GM18909 (cell line): ENCODE measurements around the gene RBL2.
A peak's percentile ranks its signal among the peaks of the same experiment; 100 is the strongest.

Experiments
- ATAC-seq: cut with Tn5 transposase; IDR thresholded peaks from one replicate; pipeline ENCODE4 v1.9.1; 2021; ENCODE audit warnings: mild to moderate bottlenecking; ENCODE audit not compliant: unreplicated experiment, poor library complexity

Gene RBL2

DNA sequence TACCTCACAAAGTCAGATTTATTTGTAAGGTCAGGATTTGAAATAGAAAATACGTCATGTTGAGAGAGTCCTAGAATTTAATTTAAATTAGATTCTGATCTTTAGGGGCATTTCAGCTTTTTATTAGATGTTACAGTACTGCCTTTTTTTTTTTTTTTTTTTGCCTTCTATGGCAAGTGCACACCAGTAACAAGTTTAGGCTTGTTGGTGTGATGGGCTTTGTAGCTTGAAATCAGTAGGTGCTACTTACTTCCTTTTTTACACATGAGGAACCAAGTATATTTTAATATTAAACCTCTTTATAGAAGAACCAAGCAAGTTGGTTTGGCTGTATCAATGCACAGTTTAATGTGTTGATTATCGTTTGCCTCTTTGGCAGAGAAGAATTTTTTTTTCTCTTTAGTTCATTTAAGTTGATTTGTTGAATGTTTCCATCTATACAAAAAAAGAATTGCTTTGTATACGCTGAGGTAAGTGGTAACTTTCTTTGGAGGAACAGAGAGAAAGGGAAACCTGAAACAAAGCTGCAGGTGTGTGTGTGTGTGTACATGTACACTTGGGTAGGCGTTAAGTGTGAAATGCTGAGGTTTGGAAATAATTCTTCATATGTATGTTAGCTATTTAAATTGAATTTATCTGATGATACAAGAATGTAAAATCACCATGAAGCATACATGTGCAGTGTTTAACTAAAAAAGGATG, 15.7 kb downstream of the RBL2 start:
- ATAC-seq: no peak

DNA sequence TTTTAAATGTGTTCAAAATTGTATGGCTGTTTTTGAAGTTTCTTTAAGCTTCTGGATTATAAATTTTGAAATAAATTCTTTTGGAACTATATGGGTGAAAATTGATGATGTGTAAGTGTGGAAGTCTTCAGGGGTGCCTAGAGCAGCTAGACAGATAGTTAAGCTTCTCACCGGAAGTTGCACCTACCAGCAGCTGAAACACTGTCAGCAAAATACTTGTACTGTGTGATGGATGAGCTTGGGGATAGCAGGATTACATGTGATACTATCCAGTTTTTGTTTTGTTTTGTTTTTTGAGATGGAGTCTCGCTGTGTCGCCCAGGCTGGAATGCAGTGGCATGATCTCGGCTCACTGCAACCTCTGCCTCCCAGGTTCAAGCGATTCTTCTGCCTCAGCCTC, 19.7 kb downstream of the RBL2 start:
- ATAC-seq: no peak

DNA sequence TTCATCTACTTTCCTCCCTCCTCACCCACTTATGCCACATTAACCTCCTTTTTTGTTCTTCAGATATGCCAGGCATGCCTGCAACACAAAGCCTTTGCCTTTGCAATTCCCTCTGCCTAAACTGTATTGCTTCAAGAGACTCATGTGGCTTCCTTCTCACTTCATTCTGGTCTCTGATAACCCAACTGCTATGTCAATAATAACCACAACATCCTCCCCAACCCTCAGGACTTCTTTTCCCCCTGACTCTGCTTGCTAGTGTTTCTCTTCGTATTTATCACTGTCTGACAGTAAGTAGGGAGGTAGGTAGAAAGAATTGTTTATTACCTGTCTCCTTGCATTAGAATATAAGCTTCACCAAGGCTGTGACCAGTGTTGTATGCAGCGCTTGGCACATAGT, 22.4 kb downstream of the RBL2 start:
- no peak for ATAC-seq

DNA sequence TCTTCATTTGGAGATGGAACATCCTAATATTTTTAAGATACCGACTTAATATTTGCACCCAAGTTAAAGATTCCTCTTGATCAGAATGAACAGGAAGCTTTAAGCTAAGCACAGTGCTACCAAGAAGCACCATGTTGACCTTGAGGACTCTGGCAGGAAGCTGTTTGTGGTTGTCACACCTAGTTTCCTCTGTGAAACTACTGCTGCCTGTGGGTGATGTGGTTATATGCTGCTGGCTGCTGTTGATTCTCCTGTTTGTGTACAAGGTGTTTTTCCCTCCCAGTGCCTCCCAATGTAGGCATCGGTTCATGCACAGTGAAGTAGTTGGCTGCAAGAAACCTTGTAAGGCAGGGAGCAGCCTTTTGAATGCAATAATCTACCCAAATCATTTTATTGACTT, 23.4 kb downstream of the RBL2 start:
- peak; percentile 100 for ATAC-seq

DNA sequence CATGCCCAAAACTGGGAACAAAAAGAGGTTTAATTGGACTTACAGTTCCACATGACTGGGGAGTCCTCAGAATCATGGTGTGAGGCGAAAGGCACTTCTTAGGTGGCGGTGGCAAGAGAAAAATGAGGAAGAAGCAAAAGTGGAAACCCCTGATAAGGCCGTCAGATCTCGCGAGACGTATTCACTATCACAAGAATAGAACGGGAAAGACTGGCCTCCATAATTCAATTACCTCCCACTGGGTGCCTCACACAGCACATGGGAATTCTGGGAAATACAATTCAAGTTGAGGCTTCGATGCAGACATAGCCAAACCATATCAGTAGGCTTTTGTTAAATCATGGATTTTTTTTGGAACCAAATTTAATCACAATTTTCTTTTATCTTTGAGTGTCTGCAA, 24.4 kb downstream of the RBL2 start:
- ATAC-seq: no peak

DNA sequence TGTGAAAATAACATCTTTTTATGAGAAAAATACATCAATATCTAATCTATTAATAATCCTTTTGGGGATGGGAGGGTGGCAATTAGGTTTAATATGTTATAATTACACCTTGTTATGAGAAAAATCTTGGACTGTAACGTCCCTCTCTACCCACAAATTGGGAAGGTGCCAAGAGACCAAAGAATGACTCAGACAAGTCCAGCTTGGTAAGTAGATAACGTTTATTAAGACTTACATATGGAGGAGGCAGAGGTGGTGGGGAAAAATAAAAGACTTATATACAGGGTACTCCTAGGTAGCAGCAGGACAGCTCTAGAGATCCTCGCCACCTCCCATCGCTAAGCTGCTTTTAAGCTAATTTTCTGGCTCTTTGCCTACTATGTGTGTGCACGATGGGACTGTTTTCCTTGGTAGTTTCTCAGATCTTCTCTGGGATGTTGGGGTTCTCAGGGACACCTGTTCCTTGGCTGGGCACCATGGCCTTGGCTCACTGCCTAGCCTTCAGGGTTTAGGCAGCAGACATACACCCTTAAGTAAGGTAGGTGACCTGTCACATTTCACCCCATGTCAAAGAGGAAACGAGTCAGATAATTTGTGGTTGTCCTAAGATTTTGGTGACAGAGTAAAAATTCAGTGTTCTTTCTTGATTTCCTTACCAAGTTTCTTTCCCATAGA, 31.5 kb downstream of the RBL2 start:
- ATAC-seq: no peak

DNA sequence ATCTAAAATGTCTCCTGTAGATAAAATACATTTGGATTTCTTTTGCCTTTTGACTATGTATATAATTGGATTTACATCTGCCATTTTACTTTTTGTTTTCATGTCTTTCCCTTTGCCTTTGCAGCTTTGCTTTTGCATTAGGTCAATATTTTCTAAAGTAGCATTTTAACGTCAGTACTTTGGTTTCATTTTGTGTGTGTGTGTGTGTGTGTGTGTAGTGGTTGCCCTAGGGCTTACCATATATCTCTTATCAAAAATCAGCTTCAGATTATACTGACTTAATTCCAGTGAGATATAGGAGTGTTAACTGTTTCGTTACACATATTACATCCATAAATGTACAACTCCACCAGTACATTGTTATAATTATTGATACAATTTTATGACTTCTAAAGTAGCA, 42.6 kb downstream of the RBL2 start:
- no peak for ATAC-seq

DNA sequence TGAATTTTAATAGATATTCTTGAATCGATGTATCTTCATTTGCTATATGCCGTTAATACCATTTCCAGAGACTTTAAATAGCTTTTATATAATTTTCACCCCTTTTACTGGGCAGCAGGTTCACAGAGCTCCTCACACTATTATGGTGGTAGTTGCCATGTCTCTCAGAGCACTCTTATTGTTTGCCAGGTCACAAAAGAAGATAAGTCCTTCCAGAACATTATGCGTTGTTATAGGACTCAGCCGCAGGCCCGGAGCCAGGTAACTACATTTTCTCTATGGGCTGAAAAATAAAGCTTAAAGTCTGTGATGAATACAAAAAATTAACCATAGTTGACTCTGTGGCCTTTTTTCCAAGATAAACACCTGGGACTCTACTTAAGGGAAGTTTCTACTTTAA, 44.7 kb downstream of the RBL2 start:
- no peak for ATAC-seq

DNA sequence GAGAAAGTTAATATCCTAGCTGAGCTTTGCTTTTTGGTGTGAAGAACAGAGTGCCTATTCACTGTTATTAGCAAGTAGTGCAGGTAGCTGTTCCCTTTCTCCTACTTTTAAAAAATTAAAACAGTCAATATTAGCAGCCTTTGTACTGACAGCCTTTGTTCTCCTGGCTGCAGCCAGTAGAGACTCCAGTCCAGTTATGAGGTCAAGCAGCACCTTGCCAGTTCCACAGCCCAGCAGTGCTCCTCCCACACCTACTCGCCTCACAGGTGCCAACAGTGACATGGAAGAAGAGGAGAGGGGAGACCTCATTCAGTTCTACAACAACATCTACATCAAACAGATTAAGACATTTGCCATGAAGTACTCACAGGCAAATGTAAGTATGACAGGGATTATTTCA, 46.1 kb downstream of the RBL2 start:
- ATAC-seq: no peak

DNA sequence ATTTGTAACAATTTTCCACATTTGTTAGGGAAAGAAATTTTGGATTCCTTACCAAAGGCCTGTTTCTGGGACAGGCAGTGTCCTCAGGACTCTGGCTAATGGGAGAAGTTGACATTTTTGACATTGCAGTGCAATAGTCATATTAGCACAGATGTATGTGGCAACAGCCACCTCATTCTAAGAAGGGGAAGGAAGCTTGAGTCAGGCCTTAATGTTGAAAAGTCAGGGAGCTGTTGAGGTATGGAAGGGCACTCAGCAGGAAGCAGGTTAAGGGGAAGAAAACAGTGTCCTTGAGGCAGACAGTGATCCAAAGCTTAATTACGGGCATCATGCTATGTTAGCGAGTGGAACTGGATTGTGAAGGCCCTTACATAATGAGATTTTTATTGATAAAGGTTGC, 47.9 kb downstream of the RBL2 start:
- no peak for ATAC-seq

DNA sequence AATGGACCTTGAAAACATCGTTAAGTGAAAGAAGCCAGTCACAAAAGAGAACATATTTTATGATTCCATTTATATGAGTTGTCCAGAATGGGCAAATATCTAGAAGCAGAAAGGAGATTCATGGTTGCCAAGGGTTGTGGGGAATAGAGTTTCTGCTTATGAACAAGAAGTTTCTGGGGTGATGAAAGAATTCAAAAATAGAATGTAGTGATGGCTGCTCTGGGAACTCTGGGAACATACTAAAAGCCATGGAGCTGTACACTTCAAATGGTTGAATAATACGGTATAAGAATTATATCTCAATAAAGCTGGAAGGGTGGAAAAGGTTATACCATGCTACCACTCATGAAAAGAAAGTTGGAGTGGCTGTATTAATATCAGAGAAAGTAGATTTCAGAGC, 50.3 kb downstream of the RBL2 start:
- ATAC-seq: no peak

DNA sequence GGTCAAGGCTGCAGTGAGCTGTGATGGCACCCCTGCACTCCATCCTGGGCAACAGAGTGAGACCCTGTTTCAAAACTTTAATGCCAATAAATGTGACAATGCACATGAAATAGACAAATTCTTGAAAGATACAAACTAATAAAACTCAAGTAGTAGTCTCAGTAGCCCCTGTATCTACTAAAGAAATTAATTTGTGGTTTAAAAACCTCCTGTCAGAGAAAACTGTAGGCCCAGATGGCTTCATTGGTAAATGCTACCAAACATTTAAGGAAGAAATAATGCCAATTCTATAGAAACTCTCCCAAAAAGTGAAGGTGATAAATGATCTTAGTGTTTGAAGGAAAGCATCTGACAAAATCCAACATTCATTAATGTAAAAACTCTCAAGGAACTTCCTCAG, 52.0 kb downstream of the RBL2 start:
- no peak for ATAC-seq

DNA sequence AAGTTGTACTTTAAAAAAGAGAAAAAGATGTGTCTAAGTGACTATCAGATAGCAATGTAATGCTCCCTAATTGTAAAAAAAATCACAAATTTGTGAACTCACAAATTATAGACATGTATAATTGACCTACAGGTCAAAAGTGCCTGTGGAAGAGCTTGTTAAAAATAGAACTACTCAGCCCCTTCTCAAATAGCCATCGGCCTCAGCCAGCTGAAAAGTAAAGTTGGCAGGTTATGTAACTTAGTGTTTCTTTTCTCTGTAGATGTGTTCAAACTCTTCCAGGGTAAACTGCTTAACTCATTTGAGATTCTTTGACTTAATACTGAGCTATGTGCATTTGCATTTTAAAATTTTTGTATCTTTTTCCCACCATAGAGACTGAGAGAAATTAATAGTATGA, 55.5 kb downstream of the RBL2 start:
- no peak for ATAC-seq

DNA sequence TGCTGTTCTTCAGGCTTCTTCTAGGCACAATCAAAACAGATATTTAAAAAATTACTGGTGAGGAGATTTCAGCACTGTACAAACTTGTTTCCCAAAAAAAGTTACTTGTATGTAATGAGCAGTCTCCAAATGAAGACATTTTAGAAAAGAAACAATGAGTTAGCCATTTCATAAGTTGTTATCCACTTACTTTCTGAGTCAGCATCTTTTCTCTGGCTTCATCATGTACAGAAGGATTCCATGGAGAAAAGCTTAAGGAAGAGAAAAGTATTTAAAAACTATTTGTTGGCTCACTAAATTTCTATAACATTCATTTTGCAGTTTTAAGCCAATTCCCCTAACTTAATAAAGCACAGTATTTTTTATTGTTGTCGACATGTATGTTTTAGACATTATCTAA, 58.2 kb downstream of the RBL2 start:
- no peak for ATAC-seq

DNA sequence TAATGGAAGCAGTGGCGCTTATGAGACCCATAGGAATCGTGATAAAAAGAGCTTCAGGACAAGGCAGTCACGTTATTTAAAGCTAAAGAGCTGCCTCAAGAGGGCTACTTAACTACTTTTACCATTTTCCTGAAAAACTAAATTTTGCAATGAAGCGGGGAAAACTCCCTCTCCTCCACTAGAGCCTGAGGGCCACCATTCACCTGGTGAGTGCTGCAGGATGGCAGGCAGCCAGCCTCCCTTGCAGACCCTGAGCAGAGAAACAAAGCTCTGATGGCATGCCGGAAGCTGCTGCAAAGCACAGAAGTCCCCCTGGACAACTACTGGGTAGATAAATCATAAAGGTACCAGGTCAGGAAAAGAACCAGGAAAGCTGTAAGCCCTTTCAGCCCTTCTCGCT, 60.4 kb downstream of the RBL2 start:
- no peak for ATAC-seq

DNA sequence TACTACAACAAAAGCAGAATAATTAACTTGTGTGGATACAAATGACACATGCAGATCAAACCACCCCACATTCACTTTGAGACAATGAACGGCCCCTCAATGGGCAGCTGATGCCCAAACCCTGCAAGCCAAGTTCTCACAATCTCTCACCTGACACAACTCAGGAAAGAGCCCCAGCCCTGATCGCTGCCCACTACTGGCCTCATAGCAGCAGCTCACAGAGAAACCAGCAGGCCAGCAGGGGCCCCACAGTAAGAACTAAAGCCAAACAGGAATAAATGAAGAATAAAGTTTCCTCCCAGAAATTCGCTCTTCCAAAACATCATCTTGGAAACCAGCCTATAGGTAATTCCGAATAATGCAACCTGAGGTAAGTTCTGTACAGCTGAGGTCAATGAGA, 61.1 kb downstream of the RBL2 start:
- no peak for ATAC-seq

DNA sequence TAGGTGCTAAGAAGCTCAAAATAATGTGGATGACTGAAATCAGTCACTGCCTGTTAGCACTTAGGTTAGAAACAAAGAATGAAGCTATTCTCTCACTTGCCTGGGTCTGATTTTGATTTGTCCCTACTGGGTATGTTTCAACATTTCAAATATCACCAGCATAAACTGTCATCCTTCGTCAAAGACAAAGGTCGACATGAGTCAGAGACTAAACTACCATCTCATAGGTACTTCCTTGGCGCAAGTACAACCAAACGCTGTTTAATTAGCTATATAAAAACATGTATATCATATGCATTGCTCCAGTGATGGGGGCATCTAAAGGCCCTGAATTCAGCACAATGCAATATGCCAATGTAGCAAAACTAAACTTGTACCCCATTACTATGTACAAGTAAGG, 64.7 kb downstream of the RBL2 start:
- no peak for ATAC-seq

DNA sequence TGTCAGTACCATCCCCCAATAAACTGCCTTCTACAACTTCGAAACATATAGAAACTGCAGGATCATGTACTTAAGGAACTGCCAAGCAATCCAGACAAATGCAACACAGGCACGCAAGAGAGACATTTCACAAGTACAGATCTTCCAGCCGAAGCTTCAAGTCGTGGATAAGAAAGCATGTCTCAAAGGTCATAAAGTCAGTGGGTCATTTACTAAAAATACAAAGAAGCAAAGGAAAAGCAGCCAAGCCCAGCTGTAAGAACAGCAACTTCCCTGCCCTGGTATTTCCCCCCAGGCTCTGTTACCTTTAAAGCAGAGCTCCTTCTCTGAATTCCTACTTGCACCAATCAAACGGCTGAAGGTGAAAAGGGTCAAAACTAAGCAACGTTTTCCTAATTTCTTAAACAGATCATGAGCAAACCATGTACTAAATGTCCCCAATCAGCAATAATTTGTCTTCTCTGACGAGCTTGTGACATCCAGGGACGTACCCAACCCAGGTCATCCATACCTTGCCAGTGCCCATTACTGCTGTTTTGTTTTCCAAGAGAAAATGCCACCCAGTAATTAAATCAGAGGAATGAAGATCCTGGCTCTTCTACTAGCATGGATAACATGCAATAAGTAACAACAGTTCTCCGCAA, 67.1 kb downstream of the RBL2 start:
- ATAC-seq: no peak

DNA sequence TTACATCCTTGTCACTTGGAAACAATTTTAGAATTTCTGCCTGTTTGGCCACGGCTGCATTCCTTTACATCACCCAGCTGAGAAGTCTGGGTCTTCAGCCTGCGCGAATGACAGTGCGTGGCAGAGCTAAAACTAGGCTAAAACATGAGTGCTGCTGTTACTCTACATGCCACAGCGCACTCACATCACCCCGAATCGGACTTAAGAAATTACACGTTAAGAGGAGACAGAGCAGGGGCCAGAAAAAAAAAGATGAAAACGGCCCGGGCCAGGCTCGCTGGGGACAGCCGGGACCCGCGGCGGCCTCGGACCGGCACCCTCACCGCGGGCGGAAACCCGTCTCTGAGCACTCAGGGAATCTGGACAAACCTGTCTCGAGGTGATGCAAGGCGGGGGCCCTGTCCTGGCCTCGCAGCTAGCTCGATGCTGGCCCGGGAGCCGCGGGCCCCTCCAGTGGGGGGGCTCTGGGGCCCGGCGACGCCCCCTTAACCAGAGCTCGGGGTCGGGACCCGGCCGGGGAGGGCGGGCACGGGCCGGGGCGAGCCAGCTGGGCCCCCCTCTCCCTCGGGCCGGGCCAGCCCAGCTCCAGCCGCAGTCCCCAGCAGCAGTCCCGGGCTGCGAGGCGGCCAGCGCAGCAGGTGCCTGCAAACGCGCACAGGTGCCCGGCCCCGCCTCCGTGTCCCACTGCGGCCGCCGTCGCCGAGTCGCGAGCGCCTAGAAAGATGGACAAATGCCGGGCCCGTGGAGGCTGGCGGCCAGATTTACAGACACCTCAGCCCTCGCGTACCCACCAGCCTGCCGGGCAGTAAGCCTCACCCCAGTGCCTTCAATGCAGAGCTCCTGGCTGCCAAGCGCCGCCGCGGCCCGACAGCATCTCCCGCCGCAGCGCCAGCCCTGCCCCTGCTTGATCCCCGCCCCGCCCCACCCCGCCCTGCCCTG, 68.3 kb downstream of the RBL2 start, which contains the start of gene AKTIP:
Gene AKTIP (minus strand): TSS at position 879 of the 939 bp plus-strand sequence. CDS start 2,950 bp downstream, outside the sequence.
- peak; percentile 31 for ATAC-seq

DNA sequence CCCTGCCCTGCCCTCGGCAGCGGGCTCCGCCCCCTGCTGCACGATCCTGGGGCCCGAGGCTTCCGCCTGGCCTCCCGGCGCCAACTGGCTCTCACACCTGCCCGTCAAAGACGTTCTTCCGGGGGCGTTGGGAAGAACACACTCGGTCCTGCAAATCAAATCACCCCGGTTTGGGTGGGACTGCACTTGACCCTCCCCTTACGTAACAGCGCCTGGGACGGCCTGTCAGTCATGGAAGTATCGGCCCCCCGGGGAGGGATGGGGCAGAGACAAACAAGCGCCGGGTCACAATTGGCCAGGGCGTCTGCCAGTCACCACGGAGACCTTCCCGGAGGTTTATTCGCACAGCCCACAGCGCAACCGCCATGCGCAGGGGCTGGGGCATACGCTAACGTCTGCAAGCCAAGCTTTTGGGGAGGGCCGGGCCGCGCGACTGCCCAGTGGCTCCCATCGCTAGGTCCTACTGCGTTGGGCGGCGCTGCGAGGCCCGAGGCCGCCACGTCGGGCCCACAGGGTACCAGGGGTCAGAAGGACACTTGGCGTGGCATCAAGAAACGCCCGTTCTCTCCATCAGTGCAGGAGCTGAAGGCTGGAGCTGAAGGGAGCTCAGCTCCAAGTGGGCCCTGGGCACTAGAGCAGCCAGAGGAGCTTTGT, 69.1 kb downstream of the RBL2 start:
- ATAC-seq: peak; percentile 97
